Hepatocyte (in vitro differentiated cells): ENCODE measurements around the gene CELF4.

ENCODE experiments used
- CTCF ChIP-seq: fragments of 200-600 bp; sonication (generic); IDR thresholded peaks from 2 replicates; pipeline ENCODE4 v1.5.1; 2016; ENCODE audit warnings: antibody characterized with exemption, mild to moderate bottlenecking; ENCODE audit not compliant: poor library complexity
- EZH2 ChIP-seq: fragments of 200-600 bp; sonication (generic); IDR thresholded peaks from 2 replicates; pipeline ENCODE4 v1.6.1; 2016; ENCODE audit warnings: antibody characterized with exemption, mild to moderate bottlenecking, borderline replicate concordance
- EZH2phosphoT487 ChIP-seq: fragments of 200-600 bp; sonication (generic); IDR thresholded peaks from one replicate; pipeline ENCODE4 v1.6.1; 2018; ENCODE audit warnings: antibody characterized with exemption, mild to moderate bottlenecking, low read depth, moderate library complexity; ENCODE audit not compliant: unreplicated experiment, severe bottlenecking

DNA sequence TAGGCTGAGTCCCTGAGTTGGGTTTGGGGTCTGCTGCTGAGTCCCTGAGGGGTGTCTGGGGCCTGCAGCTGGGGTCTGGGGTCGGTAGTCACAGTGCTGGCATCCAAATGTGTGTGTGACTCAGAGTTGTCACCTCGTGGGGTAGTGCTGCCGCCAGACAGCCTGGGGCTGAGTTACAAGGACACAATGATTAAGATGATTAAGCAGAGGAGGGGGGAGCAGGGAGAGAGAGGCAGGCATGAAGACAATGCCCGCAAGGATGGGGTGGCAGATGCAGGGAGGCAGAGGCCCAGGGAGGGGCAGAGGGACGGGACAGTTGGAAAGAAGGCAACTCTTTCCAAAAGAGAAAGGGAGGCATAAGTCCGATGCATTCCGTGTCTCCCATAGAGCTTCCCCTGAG, 120.2 kb downstream of the CELF4 start:
- TF ChIP-seq CTCF (no peak), EZH2phosphoT487 (no peak), EZH2 (no peak)
